Testis (tissue), 3 donors: ENCODE measurements around the gene KMT5C. TPM values are rescaled to one million over a fixed set of nuclear protein-coding genes. Genes with fewer than 3 reads are reported as not detected.
A peak's percentile ranks its signal among the peaks of the same experiment; 100 is the strongest.

ENCODE experiments used
- DNase-seq: peaks from one replicate; pipeline ENCODE4 v3.0.0-alpha.2; 2019
- H3K27ac ChIP-seq, 2 donors: fragments of 200-600 bp; sonication (generic); one replicate each; pipeline ENCODE4 v1.5.1; 2019
- H3K27me3 ChIP-seq: fragments of 200-600 bp; sonication (generic); one replicate; pipeline ENCODE4 v1.5.1; 2019
- H3K36me3 ChIP-seq: fragments of 200-600 bp; sonication (generic); one replicate; pipeline ENCODE4 v1.5.1; 2017; ENCODE audit warnings: low read depth; ENCODE audit errors: missing control alignments
- H3K4me1 ChIP-seq: fragments of 200-600 bp; sonication (generic); one replicate; pipeline ENCODE4 v1.5.1; 2019
- H3K4me3 ChIP-seq, 2 donors: fragments of 200-600 bp; sonication (generic); one replicate each; pipeline ENCODE4 v1.5.1; 2017 to 2019
- H3K9me3 ChIP-seq: fragments of 200-600 bp; sonication (generic); one replicate; pipeline ENCODE4 v1.5.1; 2017
- CTCF ChIP-seq, 3 experiments: fragments of 450-650 bp in 2 of 3; fragments of 200-600 bp in 1 of 3; sonication (generic) in 1 of 3; IDR thresholded peaks; one replicate each; pipeline ENCODE4 v1.5.1; 2016 to 2019; ENCODE audit warnings: antibody characterized with exemption in 3 of 3, mild to moderate bottlenecking in 2 of 3, moderate library complexity in 1 of 3
- POLR2A ChIP-seq: fragments of 450-650 bp; IDR thresholded peaks from one replicate; pipeline ENCODE4 v1.6.1; 2017; ENCODE audit warnings: antibody characterized with exemption, mild to moderate bottlenecking, moderate library complexity
- WGBS, 2 donors: methylation state at CpG; one replicate each; pipeline ENCODE4 v1.1.5; 2018; 5-methylcytosine and 5-hydroxymethylcytosine counted together
- intact Hi-C: fragments of 100-400 bp; cut with DNase I; formaldehyde crosslinking; loops from one replicate; pipeline ENCODE4 v1.15.1; 2023; ENCODE audit warnings: low total_unique reads
- polyA plus RNA-seq: library from polyadenylated mRNA; stranded (reverse); fragments of 350-450 nt; fragmentation: Illumina TruSeq; extraction: RNeasy Lipid Tissue Mini Kit (QIAGEN cat#74804); gene quantifications from one replicate; pipeline ENCODE4 v1.2.3, GENCODE V29; 2014; ENCODE audit warnings: low read depth, low replicate concordance; ENCODE audit not compliant: insufficient read depth
- total RNA-seq, 2 donors: library from RNA; depleted of rRNA; stranded (reverse); fragments of >200 nt; gene quantifications; one replicate each; pipeline ENCODE4 v1.2.3, GENCODE V29; 2016

KMT5C gene
- total and polyA plus RNA-seq, 3 donors from 2014 or later, result 14.6 to 62.9 (median 48.8) TPM

GRCh38 chr19:55345818-55346724 is 6.4 kb downstream of the KMT5C start:
- Histone ChIP-seq H3K27me3 (no peaks in the 10 kb centered on the region), H3K4me1 (peaks cover 7% of the 10 kb centered on the region), H3K4me3 (no peak overlapping the region), H3K36me3 (no peaks in the 10 kb centered on the region), H3K27ac (no peak overlapping the region), H3K9me3 (no peaks in the 10 kb centered on the region)
- 80 to 87% methylated on average over 10 to 43 of the region's 43 CpGs for WGBS, 2 donors
- TF ChIP-seq CTCF (IDR thresholded peaks at IDR 0.05) (no peak), POLR2A (no peak)
- intact Hi-C loops, result no loop called here
- DNase-seq, result peak; percentile 33

GRCh38 chr19:55346725-55347441 is 7.2 kb downstream of the KMT5C start:
- H3K27ac ChIP-seq, result no peak overlapping the region
- H3K36me3 ChIP-seq, result no peaks in the 10 kb centered on the region
- TF ChIP-seq POLR2A (no peak), CTCF (IDR thresholded peaks at IDR 0.05) (no peak)
- H3K4me3 ChIP-seq, result no peak overlapping the region
- no peaks in the 10 kb centered on the region for H3K9me3 ChIP-seq
- 86 to 94% methylated on average over 9 to 32 of the region's 41 CpGs for WGBS, 2 donors
- H3K4me1 ChIP-seq, result no peaks in the 10 kb centered on the region
- DNase-seq, result no peak
- intact Hi-C loops, result no loop called here
- H3K27me3 ChIP-seq, result no peaks in the 10 kb centered on the region

GRCh38 chr19:55347442-55348009 is 7.8 kb downstream of the KMT5C start:
- WGBS, 2 donors, result 71 to 86% methylated on average over 4 to 7 of the region's 10 CpGs
- TF ChIP-seq POLR2A, result no peak
- no peak for TF ChIP-seq CTCF (IDR thresholded peaks at IDR 0.05)
- Histone ChIP-seq H3K36me3 (no peaks in the 10 kb centered on the region), H3K9me3 (no peaks in the 10 kb centered on the region), H3K27ac (no peak overlapping the region), H3K4me1 (no peaks in the 10 kb centered on the region), H3K27me3 (no peaks in the 10 kb centered on the region), H3K4me3 (no peak overlapping the region)
- no peak for DNase-seq
- intact Hi-C loops, result no loop called here

- Histone ChIP-seq H3K9me3 (no peaks in the 10 kb centered on the region), H3K27me3 (no peaks in the 10 kb centered on the region), H3K4me1 (no peaks in the 10 kb centered on the region), H3K36me3 (no peaks in the 10 kb centered on the region), H3K27ac (no peak overlapping the region), H3K4me3 (no peak overlapping the region)
- WGBS, 2 donors, result 75 to 82% methylated on average over 13 to 22 of the region's 22 CpGs
- no peak for DNase-seq
- TF ChIP-seq CTCF (IDR thresholded peaks at IDR 0.05) (no peak), POLR2A (no peak)
- intact Hi-C loops, result no loop called here
Observed at GRCh38 chr19:55348317-55349034, 8.8 kb downstream of the KMT5C start.
